GM21360 (cell line): ENCODE measurements around the gene PHACTR1.

Experiments
- ATAC-seq: cut with Tn5 transposase; IDR thresholded peaks from one replicate; pipeline ENCODE4 v1.9.1; 2021; ENCODE audit warnings: mild to moderate bottlenecking, moderate library complexity; ENCODE audit not compliant: unreplicated experiment

PHACTR1 gene

DNA sequence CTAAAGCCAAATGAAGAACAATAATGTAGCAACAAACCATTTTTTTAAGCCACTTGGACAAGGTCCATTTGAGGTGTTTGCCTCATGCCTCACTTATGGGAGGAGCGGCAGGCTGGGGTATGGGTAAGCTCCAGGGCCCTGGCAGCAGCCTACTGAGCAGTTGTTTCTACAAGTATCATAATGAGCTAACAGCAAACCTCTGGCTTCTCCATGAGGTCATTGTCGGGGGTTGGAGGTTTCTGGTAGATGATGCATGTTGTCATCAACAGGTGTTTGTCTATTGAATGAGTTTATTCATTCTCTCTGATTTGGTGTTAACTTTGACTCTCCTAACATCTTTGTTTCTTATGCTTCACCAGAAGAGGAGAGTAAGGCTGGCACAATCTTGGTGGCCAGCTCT, 461.1 kb downstream of the PHACTR1 start:
- no peak for ATAC-seq

DNA sequence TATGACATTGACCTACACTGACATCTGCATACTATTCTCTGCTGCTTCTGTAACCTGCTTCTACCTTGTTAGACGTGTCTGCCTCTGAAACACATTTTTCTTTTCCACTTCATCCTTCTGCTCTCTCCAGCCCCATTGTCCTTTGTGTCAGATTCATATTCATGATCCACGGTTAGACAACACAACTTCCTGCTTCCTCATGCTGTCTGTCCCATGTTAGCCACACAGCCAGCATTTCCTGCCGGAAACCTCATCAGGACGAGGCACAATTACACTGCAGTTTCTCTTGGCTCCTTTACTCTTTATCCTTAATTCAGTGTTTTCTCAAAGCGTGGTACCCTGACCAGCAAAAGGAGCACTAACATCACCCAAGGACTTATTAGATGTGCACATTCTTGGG, 461.5 kb downstream of the PHACTR1 start:
- no peak for ATAC-seq

DNA sequence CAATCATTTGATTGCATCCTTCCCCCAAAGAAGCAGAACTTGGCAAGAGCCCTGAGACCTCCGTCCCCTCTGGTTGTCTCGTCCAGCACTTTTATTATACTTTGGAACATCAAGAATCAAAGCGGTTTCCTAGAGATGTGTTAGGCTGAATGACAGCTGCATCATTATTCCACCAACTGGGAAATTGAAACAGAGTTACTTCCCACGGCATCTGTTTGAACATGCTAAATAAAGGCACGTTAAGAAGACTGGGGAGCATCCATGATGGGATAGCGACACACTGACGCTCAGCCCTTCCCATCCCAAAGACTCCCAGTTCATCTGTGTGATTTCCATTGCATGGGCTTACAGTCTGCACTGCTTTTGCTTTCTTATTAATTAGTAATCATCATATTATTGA, 464.0 kb downstream of the PHACTR1 start:
- no peak for ATAC-seq

DNA sequence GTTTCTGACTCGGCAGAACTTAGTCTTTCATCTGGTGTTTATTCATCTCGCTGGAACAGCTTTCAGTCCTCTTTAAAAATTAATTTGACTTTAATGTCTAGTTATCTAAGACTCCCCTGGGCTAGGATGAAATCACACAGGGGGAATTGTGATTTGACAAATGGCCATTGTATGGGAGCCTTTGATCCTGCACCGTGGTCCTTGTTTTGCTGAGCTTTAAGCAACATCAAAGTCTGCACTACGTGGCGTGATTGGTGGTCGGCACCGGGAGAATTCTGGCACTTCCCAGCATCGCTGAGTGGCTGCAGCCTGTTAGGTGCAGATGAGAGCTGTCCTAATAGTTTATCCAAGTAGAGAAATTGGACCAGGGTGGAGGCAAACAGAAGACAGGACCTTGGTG, 464.8 kb downstream of the PHACTR1 start:
- no peak for ATAC-seq

DNA sequence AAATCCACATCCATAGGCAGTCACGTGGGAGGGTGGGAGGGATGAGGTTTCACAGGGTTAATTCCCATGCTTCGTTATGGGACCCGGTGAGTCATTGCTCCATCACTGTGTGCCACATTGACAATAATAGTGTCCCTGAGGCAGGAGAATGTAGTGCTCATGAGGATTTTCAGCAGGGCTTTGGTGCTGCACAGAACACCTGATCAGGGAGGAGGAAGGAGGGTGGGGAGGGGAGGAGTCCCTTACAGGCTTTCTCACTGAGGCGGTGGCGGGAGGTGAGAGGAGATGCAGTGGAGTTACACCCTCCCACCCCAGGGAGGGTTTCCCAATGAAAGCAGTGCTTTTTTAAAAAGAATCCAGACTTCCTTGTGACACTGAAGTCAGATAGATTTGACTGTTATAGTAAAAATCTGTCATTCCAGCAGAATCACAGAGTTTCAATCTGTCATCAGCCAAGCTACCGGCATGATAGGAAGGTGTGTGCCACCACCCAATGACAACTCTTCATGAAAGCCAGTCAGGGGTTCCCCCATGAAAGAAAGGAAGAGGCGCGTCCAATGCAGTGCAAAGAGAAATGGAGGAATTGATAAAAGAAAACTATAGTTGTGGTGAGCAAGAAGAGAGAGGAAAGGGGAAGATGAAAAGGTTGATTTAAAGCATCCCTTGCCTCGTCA, 467.0 kb downstream of the PHACTR1 start:
- no peak for ATAC-seq

DNA sequence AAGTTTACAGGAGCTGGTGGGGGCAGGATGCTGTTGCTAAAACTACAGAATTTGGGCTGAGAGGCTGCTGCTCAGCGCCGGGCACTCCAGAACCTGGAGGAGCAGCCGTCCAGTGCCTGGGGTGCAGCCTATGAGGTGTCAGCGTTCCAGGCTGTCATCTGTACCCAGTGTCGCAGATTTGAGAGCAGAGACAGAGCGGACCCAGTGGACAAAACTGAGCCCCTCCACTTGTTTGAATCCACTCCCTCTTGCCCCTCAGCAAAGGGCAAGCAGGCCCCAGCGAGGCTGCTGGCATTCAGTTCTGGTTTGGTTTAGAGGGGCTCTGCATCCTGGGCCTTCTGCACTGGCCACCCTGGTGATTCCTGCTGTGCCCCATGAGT, 467.5 kb downstream of the PHACTR1 start:
- ATAC-seq = no peak

DNA sequence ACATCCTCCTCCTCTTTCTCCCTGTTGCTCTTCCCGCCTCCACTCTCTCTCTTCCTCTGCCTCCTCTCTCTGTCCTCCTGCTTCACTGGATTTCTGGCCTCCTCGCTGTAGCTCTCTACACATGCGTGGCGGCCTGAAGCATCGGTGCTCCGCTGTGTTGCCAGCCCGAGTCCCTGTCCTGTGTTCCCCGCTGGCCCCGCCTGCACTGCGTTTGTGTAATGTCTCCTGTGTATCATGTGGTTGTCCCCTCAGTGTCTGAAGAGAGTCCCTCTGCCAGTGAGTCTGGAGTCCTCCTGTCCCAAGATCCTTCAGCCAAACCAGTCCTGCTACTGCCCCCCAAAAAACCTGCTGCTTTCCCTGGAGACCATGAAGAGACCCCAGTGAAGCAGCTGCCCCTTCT, 468.0 kb downstream of the PHACTR1 start:
- no peak for ATAC-seq

DNA sequence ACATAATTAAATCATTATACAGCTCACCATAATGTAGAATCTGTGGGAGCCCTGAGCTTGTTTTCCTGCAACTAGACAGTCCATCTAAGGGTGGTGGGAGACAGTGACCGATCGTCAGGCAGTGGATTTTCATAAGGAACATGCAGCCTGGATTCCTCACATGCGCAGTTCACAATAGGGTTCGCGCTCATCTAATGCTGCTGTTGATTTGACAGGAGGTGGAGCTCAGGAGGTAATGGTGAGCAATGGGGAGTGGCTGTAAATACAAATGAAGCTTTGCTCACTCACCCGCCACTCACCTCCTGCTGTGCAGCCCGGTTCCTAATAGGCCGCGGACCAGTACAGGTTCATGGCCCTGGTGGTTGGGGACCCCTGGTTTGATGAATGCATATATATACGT, 470.3 kb downstream of the PHACTR1 start:
- no peak for ATAC-seq

DNA sequence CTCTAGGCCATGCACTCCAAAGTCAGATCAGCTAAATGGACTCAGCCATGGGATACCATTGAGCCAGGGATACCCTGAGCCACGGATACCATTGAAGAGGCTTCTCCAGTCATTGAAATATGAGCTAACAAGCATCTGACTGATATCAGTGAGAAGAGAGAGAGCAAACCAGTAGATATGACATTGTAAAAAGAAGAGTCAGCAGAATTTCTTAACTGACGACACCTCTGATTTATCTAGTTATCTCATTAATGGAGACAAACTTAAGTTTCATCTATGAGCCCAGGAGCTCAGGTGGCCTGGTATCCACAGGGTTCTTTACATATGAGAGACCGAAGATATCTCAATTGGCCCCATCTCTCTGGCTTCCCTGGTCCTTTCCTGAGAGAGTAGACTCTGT, 471.1 kb downstream of the PHACTR1 start:
- no peak for ATAC-seq

DNA sequence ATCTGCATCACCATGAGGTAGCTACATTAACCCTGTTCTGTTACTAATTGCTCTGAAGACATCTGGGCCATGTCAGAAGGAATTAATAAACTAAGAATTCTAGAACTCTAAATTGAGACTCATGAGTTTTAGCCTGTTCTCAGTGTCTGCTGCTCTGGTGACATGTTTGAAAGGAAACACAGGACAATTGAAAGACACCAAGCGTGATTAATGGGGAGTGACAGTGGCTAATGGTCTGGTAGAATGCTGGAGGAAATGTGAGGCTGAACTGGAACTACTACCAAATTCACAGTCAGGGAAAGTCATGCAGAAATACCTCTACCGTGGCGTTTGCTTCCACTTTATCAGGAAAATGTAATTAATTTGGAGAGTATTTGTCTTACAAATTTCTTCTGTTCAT, 471.7 kb downstream of the PHACTR1 start:
- ATAC-seq = no peak

DNA sequence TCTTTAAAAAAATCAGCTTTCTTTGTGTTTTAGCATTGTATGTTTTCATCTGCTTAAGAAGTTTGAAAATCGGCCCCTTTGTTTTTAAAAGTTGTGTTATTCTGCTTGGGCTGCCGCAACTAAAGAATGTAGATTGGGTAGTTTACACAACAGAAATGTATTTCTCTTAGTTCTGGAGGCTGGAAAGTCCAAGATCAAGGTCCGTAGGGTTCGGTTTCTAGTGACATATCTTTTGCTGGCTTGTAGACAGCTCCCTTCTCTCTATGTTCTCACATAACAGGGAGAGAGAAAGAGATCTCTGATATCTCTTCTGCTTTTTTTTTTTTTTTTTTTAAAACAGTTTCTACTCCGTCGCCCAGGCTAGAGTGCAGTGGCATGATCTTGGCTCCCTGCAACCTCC, 473.1 kb downstream of the PHACTR1 start:
- no peak for ATAC-seq

DNA sequence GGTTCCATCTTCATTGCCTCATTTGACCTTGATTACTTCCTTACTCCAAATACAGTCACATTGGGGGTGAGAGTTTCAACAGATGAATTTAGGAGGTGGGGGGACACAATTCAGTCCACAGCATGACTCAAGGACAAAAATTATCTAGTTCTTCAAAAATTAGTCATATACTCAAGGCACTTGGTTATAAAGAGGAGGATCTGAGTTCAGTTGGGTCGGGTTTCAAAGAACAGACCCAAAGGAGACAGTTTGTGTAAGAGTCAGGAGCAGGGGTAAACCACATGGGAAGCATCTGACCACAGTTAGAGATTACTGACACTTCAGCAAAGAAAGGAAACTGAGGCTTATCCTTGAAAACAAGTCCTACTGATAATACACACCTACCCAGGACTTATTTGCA, 473.8 kb downstream of the PHACTR1 start:
- no peak for ATAC-seq

DNA sequence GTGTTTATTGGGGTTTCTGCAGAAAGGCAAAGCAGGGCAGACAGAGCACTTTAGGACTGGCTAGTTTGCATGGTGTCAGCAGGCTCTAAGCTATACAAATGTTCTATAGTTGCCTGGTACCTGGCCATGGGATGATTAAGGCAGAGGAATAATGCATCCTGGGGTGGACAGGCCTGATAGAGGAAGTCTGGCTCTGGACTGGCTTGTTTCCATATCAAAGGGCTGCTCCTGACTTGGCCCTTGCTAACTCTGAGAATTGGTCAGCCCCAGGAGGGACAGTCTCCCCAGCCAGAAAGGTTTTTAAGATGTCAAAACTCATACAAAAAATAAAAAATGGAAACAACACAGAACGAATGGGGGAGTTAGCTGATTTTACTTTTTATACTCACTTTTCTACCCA, 474.9 kb downstream of the PHACTR1 start:
- ATAC-seq = no peak

DNA sequence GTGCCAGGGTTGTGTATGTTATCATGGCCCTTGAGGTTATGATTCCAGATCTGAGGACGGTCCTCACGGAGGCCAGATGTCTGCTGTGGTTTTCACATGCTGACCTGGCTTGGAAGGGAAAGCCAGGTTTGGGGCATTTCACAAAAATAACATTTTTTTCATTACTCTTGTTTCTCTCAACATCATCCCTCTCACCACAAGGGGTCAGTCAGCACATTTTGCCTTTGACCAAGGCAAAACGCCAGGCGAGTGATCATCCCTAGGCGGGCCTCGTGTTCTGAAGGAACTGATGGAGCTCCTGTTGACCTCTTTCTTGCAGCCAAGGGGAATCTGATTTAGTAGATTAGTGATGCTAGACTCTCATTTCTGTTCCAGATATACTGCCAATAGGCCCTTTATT, 478.3 kb downstream of the PHACTR1 start:
- no peak for ATAC-seq

DNA sequence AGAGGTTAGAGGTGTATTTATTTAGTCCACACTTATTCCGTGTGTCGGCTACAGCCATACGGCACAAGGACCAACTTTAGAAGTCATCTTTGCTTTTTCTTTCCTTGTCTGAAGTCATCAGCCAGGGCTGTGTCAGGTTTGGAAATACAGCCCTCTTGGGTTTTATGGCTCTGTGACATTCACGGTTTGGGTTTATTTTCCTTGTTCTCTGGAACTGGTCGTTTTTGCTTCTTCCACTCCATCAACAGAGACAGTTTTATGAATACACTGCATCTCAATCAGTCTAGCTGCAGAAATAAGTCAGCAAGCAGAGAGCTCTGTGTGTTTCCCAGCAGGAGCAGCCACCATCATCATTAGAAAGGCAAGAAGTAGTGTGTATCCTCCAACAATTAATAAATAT, 479.2 kb downstream of the PHACTR1 start:
- ATAC-seq = no peak

DNA sequence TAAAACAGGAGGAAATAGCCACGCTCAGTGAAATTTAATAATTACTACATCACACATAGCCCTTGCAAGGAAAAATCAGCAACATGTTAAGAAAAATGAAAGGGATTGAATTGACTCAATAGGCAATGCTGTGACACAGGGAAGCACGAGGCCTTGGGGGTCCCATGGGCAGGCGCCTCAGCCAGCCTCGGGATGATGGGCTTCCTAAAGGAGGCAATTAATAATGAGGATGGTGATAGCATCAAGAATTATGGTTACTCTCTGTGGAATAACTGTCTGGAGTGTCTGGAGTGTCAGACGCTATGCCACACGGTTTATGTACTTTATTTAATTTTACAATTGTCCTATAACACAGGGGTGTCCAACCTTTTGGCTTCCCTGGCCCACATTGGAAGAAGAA, 481.6 kb downstream of the PHACTR1 start:
- no peak for ATAC-seq

DNA sequence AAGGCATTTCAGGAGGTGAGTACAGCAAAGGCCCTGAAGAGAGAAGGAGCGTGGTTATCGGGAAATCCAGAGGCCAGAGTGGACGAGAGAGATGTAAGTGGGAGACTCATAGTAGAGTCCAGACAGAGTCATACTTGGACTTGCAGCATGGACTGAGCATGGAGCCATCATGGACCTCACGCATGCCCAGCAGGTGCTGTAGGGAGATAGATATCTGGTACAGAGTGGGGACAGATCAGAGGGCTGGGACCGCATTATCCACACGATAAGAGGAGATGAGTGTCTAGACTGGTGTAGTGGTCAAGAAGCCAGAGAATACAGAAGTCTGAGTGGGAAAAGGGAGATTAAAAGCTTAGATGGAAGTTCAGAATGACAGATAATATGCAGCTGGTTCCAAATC, 484.8 kb downstream of the PHACTR1 start:
- ATAC-seq = no peak

DNA sequence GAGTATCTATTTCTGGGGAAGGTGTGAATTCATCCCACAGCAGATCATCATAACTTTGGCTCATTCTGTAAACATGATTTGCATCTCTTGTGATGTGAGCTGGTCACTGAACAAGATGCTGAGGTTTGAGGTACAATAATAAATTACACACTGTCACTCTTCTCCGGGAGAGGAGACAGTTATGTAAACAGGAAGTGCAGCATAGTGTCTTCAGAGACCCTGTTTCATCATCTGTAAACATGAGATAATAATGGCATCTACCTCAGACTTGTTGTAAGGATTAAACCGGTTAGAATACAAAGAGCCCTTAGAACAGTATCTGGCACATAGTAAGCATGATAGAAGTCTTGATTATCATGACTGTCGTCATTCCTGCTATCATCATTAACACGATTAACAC, 486.6 kb downstream of the PHACTR1 start:
- ATAC-seq = no peak

DNA sequence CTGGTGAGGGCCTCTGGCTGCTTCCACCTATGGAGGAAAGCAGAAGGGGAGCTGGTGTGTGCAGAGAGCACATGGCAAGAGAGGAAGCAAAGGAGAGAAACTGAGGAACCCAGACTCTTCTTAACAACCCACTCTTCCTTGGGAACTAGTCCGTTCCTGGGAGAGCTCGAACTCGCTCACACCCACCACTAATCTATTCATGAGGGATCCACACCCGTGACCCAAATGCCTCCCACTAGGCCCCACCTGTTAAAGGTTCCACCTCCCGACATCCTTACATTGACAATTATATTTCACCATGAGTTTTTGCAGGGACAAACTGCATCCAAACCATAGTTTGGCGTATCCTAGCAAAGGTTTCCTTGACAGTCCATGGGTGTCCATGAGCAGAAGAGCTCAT, 488.5 kb downstream of the PHACTR1 start:
- no peak for ATAC-seq

DNA sequence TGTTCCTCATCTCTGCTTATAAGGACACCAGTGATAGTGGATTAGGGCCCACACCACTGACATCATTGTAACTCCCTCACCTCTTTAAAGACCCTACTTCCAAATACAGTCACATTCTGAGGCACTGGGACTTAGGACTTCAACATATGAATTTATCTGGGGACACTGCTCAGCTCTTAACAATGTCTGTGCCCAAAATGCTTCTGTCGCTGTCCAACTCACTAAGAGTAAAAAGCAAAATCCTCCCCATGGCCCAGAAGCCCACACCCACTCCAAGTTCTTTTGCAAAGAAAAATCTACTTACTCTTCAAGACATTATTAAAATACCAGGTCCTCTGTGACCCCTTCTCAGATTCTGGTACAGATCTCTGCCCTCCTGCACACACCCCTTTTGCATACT, 495.5 kb downstream of the PHACTR1 start:
- ATAC-seq = no peak

DNA sequence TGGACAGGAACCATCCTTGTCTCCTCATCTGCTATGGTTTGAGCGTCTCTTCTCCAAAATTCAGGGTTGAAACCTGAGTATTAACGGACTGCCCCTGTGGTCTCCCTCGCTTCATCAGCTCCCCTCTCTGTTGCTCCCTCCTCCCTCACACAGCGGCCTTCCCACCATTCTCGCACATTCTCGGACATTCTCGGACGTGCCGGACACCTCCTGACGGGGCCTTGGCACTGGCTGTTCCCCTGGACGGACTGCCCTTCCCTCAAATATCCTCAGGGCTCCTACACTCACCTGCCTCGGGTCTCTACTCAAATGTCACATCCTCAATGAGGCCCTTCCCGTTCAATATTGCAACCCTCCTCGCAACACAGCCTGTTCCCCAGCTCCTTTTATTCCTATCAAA, 496.0 kb downstream of the PHACTR1 start:
- ATAC-seq = no peak

DNA sequence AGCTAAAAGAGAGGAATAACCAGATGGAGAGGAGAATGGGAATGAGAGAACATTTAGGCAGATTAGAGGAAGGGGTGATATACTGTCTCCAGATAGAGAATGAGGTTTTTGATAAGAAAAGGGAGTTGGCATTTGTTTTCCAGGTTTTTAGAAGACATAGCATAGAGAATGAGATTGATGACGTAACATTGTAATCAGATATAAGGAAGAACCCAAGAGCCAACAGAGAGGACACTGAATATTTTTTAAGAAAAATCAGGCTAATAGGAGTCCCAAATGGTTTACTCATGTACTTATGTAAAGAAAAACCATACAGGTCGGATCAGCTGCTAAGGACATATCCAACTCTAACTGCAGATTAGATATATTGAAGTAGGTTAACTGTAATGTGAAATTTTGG, 498.8 kb downstream of the PHACTR1 start:
- ATAC-seq = no peak

DNA sequence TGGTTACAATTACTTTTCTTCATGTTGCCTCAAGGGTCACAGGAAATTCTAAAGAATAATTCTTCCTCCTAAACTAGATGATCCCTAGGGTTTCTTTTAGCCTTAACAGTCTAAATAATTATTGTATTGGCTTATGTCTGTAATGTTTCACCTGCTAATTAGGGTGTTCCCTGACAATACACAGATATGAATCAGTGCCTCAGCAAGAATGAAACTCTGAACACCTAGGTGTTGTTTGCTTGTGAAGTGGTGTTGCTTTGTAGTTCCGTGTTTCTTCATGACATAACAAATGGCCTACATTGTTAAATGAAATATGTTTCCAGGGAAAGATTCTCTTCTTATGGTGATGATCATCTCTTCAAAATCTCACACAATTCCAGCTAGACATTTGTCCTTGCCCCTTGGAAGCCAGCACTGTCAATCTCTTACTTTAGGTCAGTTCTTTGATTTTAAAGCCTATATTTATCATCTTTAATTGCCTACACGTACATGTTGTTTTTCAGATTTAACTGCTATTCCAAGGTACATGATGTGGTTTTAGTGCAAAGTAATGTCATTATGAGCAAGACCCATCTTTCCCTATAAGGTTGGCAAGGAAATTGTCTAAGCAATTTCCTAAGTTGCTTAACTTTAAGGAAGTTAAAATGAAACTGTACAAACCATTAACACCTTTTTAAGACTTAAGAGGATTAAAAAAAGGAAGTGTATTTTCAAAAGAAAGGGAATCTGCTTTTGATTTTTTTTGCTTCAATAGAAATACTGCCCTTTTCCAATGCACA, 499.9 kb downstream of the PHACTR1 start:
- no peak for ATAC-seq
